HepG2 (cell line): ENCODE results near the gene CCNYL1. TPM values are rescaled to one million over a fixed set of nuclear protein-coding genes. Genes with fewer than 3 reads are reported as not detected.

Experiments used
- BCLAF1 ChIP-seq: fragments of 450-650 bp; IDR thresholded peaks from 2 replicates; pipeline ENCODE4 v1.6.1; 2017; ENCODE audit warnings: mild to moderate bottlenecking
- FOXP1 ChIP-seq, 2 experiments: fragments of 450-650 bp in 1 of 2; IDR thresholded peaks; 2 replicates each; pipeline ENCODE4 v1.6.1; 2017 to 2018; ENCODE audit warnings: antibody characterized with exemption in 1 of 2
- NCOR1 ChIP-seq: fragments of 200-600 bp; sonication (generic); IDR thresholded peaks from 2 replicates; pipeline ENCODE4 v1.7.0; 2017; ENCODE audit warnings: antibody characterized with exemption, low read length, borderline replicate concordance
- POLR2AphosphoS2 ChIP-seq: IDR thresholded peaks from 2 replicates; pipeline ENCODE4 v1.6.1; 2011; ENCODE audit warnings: low read depth, low read length, improper control_type of control experiment
- SUZ12 ChIP-seq: fragments of 150-350 bp; IDR thresholded peaks from 2 replicates; pipeline ENCODE4 v1.6.1; 2014; ENCODE audit warnings: low read depth, low read length
- TARDBP ChIP-seq: sonication (generic); formaldehyde crosslinking; IDR thresholded peaks from 2 replicates; pipeline ENCODE4 v1.8.0; 2022; ENCODE audit warnings: mild to moderate bottlenecking, missing genetic modification reagents
- ZBTB34 ChIP-seq: sonication (generic); formaldehyde crosslinking; IDR thresholded peaks from 2 replicates; pipeline ENCODE4 v1.8.0; 2022; ENCODE audit warnings: mild to moderate bottlenecking, missing genetic modification reagents
- ZFP91 ChIP-seq: sonication (generic); formaldehyde crosslinking; IDR thresholded peaks from 2 replicates; pipeline ENCODE4 v1.9.0; 2022; ENCODE audit warnings: missing genetic modification reagents, mild to moderate bottlenecking, borderline replicate concordance
- ZNF256 ChIP-seq: sonication (generic); formaldehyde crosslinking; conservative IDR thresholded peaks from 2 replicates; pipeline ENCODE4 v1.4.0; 2020; ENCODE audit warnings: missing genetic modification reagents
- ZNF354B ChIP-seq: sonication (generic); formaldehyde crosslinking; IDR thresholded peaks from 2 replicates; pipeline ENCODE4 v1.8.0; 2022; ENCODE audit warnings: mild to moderate bottlenecking, missing genetic modification reagents
- ZNF383 ChIP-seq: sonication (generic); formaldehyde crosslinking; IDR thresholded peaks from 2 replicates; pipeline ENCODE4 v1.4.0; 2020; ENCODE audit warnings: missing genetic modification reagents, mild to moderate bottlenecking, borderline replicate concordance
- ZNF407 ChIP-seq: sonication (generic); formaldehyde crosslinking; IDR thresholded peaks from one replicate; pipeline ENCODE4 v1.5.1; 2020; ENCODE audit warnings: mild to moderate bottlenecking, missing genetic modification reagents; ENCODE audit errors: not compliant biosample characterization
- polyA plus RNA-seq, 8 experiments: library from polyadenylated mRNA; depleted of rRNA in 3 of 8; stranded (reverse) in 7 of 8; unstranded in 1 of 8; fragments of >200 nt; fragmentation: Illumina TruSeq in 4 of 8; extraction: Trizol in 4 of 8; gene quantifications; 2 replicates each; pipeline versions ENCODE4 v1.2.1 to v1.2.3, GENCODE V29; 2011 to 2016; ENCODE audit warnings: low read depth in 4 of 8, missing spikeins in 1 of 8, mixed read lengths in 1 of 8; ENCODE audit not compliant: insufficient read depth in 1 of 8
- total RNA-seq, 5 experiments: library from RNA; depleted of rRNA; stranded (reverse); fragments of >200 nt; fragmentation: Illumina TruSeq; extraction: Trizol; gene quantifications; 2 replicates each; pipeline ENCODE4 v1.2.3, GENCODE V29; 2016; ENCODE audit warnings: low read depth in 1 of 5

Gene CCNYL1
- total and polyA plus RNA-seq, 2 of the 13 experiments (the other 11 are each of a cell fraction or from before 2014, with no cell fraction given) = 12.5 to 16.2 TPM

- TF ChIP-seq ZFP91 = no peak
- no peak for TF ChIP-seq SUZ12
- no peak for TF ChIP-seq ZNF407 (CRISPR knock-in tag)
- peak; percentile 100 for TF ChIP-seq NCOR1
- peak; percentile 55; the same call in 1 of the 2 replicates for TF ChIP-seq FOXP1 (IDR thresholded peaks at IDR 0.05)
- TF ChIP-seq FOXP1 (CRISPR knock-in tag; IDR thresholded peaks at IDR 0.05) = peak; percentile 82; the same call in 1 of the 2 replicates
- TF ChIP-seq ZBTB34 (CRISPR knock-in tag) = 0 out of 2 replicates have a peak, but pooled peaks have one; percentile 17
- no peak for TF ChIP-seq BCLAF1
- no peak for TF ChIP-seq ZNF354B (CRISPR knock-in tag)
- 0 out of 2 replicates have a peak, but pooled peaks have one; percentile 25 for TF ChIP-seq TARDBP (CRISPR knock-in tag)
- no peak for TF ChIP-seq ZNF383 (CRISPR knock-in tag)
- no peak for TF ChIP-seq ZNF256 (CRISPR knock-in tag)
- TF ChIP-seq POLR2AphosphoS2 = no peak
Observed at GRCh38 chr2:207734636-207735512, 23.4 kb downstream of the CCNYL1 start (continued).
